ENCODE measurements around the gene COQ4. TPM values are rescaled to one million over a fixed set of nuclear protein-coding genes. Genes with fewer than 3 reads are reported as not detected.

The COQ4 gene
- total RNA-seq, result 34.3 and 59.9 TPM in 2 replicates

GRCh38 chr9:128322404-128323211 is at the start of gene COQ4, which contains the start of gene TRUB2:
Gene COQ4, plus strand, starts transcription at chr9:128322839. Its CDS starts 20 bp downstream, at chr9:128322859.
Gene TRUB2, minus strand, starts transcription at chr9:128322447. Its CDS starts 39 bp downstream, at chr9:128322408.

GRCh38 chr9:128275198-128276007 is 47.2 kb upstream of the COQ4 start, which contains the start of gene GOLGA2:
Gene GOLGA2, minus strand, starts transcription at chr9:128276007. Its CDS starts 31 bp downstream, at chr9:128275976.

GRCh38 chr9:128276008-128276573 is 46.5 kb upstream of the COQ4 start, which contains the start of gene SWI5:
Gene SWI5, plus strand, starts transcription at chr9:128276276.

GRCh38 chr9:128339761-128340690 is 17.4 kb downstream of the COQ4 start, which contains the start of gene SLC27A4:
Gene SLC27A4, plus strand, starts transcription at chr9:128340527. Its CDS starts 2,606 bp downstream, at chr9:128343133.

GRCh38 chr9:128370752-128371629 is 48.4 kb downstream of the COQ4 start, which contains the start of gene URM1:
Gene URM1, plus strand, starts transcription at chr9:128371374. Its CDS starts 7 bp downstream, at chr9:128371381.

Other genes starting within 250 kb of the COQ4 start
- gene PTGES2, start 195.1 kb upstream of the COQ4 start, total RNA-seq, result 55.6 and 70.1 TPM in 2 replicates
- gene LCN2, start 173.4 kb upstream of the COQ4 start, total RNA-seq, result 1.8 TPM in 1 of 2 replicates, not detected in the other
- 265 and 358 TPM in 2 replicates for gene BBLN, start 162.6 kb upstream of the COQ4 start, total RNA-seq
- gene CIZ1, start 131.3 kb upstream of the COQ4 start, total RNA-seq, result 37.4 and 61.9 TPM in 2 replicates
- gene DNM1, start 119.5 kb upstream of the COQ4 start, total RNA-seq, result 8.7 and 23.2 TPM in 2 replicates
- gene GOLGA2, start 46.8 kb upstream of the COQ4 start, total RNA-seq, result 77.1 and 120 TPM in 2 replicates
- gene SWI5, start 46.6 kb upstream of the COQ4 start, total RNA-seq, result 29.1 and 45.1 TPM in 2 replicates
- 12.9 and 20.2 TPM in 2 replicates for gene TRUB2, start 392 bp upstream of the COQ4 start, total RNA-seq
- gene SLC27A4, start 17.7 kb downstream of the COQ4 start, total RNA-seq, result 16.4 and 26.8 TPM in 2 replicates
- 37.8 and 39.4 TPM in 2 replicates for gene URM1, start 48.5 kb downstream of the COQ4 start, total RNA-seq
- 99.9 and 144 TPM in 2 replicates for gene CERCAM, start 98.0 kb downstream of the COQ4 start, total RNA-seq
- gene ODF2, start 133.2 kb downstream of the COQ4 start, total RNA-seq, result 14.3 and 25.5 TPM in 2 replicates
- gene GLE1, start 181.9 kb downstream of the COQ4 start, total RNA-seq, result 27.0 and 27.8 TPM in 2 replicates
- 178 and 200 TPM in 2 replicates for gene SPTAN1, start 229.7 kb downstream of the COQ4 start, total RNA-seq

Data from epithelial cell of alveolus of lung (primary cell).